Measurements from ENCODE around the gene FARS2.

FARS2 gene

DNA sequence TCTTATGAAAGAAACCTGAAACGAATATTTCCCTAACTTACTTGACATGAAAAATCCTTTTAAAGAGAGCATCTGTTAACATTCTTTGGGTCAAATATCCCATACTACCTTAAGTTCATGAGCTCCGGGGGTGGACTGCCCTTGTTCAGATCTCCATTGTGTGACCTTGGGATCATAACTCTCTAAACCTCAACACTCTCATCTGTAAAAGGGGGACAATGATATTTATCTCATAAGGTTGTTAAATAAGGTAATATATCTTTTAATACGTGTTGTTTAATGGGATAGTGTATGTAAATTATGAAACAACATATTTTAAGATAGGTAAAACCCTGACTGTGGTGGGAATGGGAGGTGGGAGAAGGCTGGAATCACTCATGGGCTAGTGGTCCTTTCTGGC is 326.3 kb downstream of the FARS2 start:
- H3K4me1 ChIP-seq (ENCODE audit: control insufficient read depth in 2 of 2, insufficient read depth in 2 of 2, low read length in 2 of 2): no peaks in the 10 kb centered on the region
- no peaks in the 10 kb centered on the region for H3K36me3 ChIP-seq (ENCODE audit: control insufficient read depth in 2 of 2, insufficient read depth in 2 of 2, low read length in 2 of 2)
- H3K27ac ChIP-seq (ENCODE audit: low read depth in 2 of 2, low read length in 2 of 2): no peak overlapping the region
- H3K9ac ChIP-seq (ENCODE audit: low read depth in 1 of 2, low read length in 2 of 2): no peak overlapping the region
- H3K9me3 ChIP-seq (ENCODE audit: control insufficient read depth in 2 of 2, low read length in 2 of 2): no peaks in the 10 kb centered on the region
- H3K27me3 ChIP-seq (ENCODE audit: control insufficient read depth in 2 of 2, insufficient read depth in 2 of 2, low read length in 2 of 2): no peaks in the 10 kb centered on the region
- no peak overlapping the region for H3K4me3 ChIP-seq (ENCODE audit: low read length in 2 of 2)

DNA sequence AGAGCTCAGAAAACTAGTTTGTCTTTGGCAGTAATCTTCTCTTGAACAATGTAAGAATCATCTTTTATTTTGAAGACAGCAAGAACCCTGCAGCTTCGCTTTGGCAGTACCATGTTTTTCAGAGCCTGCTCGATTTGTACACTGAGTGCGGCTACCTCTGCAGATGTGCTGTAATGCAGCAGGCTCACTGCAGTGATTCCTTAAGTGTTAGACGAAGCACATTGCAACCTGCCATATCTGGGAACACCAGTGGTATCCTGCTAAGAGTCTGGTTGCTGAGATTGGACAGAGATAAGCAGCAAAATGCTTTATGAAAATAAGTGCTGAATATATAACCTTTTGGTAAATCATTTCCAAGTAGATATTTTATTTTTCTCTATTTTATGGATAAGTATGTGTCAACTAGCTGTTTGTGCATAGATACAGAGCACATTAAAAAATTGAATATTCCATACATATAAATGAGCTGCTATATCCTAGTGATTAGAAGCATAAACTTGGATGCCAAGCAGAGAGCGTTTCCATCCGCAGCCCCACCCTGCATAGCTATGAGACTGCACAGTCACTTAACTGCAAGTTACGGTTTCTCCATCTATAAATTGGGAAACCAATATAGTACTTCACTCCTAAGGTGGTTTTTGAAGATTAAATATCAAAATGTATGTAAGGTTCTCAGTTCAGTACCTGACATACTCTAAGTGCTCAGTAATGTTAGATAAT is 328.3 kb downstream of the FARS2 start:
- Histone ChIP-seq H3K9me3 (ENCODE audit: control insufficient read depth in 2 of 2, low read length in 2 of 2) (no peaks in the 10 kb centered on the region), H3K36me3 (ENCODE audit: control insufficient read depth in 2 of 2, insufficient read depth in 2 of 2, low read length in 2 of 2) (no peaks in the 10 kb centered on the region), H3K27me3 (ENCODE audit: control insufficient read depth in 2 of 2, insufficient read depth in 2 of 2, low read length in 2 of 2) (no peaks in the 10 kb centered on the region), H3K27ac (ENCODE audit: low read depth in 2 of 2, low read length in 2 of 2) (no peak overlapping the region), H3K4me1 (ENCODE audit: control insufficient read depth in 2 of 2, insufficient read depth in 2 of 2, low read length in 2 of 2) (no peaks in the 10 kb centered on the region), H3K4me3 (ENCODE audit: low read length in 2 of 2) (no peak overlapping the region), H3K9ac (ENCODE audit: low read depth in 1 of 2, low read length in 2 of 2) (no peak overlapping the region)

DNA sequence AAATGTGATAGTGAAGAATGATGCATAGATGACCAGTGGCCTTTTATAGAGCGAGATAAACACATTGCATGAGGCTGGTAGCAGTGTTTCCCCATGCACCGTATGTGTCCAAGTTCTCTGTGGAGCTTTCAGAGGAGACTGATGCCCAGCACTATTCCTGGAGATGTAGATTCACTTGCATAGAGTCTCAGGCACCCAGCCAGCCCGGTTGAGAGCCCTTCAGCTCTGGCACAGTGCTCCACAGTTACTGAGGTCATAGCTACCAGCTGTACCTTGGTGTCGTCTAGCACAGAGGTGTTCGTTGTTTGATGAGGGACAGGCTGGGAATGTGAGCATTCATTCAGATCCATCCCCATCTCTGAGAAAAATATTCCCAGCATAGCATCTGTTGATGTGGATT is 328.9 kb downstream of the FARS2 start:
- H3K4me3 ChIP-seq (ENCODE audit: low read length in 2 of 2): no peak overlapping the region
- no peaks in the 10 kb centered on the region for H3K27me3 ChIP-seq (ENCODE audit: control insufficient read depth in 2 of 2, insufficient read depth in 2 of 2, low read length in 2 of 2)
- no peak overlapping the region for H3K9ac ChIP-seq (ENCODE audit: low read depth in 1 of 2, low read length in 2 of 2)
- no peaks in the 10 kb centered on the region for H3K36me3 ChIP-seq (ENCODE audit: control insufficient read depth in 2 of 2, insufficient read depth in 2 of 2, low read length in 2 of 2)
- no peak overlapping the region for H3K27ac ChIP-seq (ENCODE audit: low read depth in 2 of 2, low read length in 2 of 2)
- H3K4me1 ChIP-seq (ENCODE audit: control insufficient read depth in 2 of 2, insufficient read depth in 2 of 2, low read length in 2 of 2): no peaks in the 10 kb centered on the region
- no peaks in the 10 kb centered on the region for H3K9me3 ChIP-seq (ENCODE audit: control insufficient read depth in 2 of 2, low read length in 2 of 2)

DNA sequence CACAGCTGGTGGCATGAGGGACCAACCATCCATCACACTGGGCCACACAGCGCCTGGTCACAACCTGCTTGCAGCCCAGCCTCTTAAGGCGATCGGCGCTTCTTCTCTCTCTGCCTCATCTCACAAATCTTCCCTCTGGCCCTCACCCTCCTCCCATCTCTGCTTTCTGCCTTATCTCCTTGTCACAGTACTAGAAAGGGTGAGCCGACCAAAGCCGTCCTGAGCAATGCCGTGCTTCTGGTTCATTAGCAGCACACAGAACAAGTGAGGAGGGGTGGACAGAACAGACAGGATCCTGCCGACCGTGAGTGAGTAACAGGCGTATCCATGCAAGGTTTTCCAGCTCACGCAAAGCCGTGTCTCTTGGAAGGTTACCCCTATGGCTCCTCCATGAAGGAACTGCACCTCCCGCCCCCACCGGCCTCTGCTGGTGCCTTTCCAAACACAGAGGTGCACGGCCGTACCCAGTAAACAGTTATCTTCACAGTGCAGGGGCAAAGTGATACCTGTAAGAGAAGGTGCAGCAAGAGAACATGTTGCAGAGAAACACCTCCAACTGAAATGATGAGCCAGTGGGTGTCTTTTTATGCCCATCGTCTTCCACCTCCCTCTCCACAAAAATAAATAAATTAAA is 331.7 kb downstream of the FARS2 start:
- Histone ChIP-seq H3K27ac (ENCODE audit: low read depth in 2 of 2, low read length in 2 of 2) (no peak overlapping the region), H3K9me3 (ENCODE audit: control insufficient read depth in 2 of 2, low read length in 2 of 2) (no peaks in the 10 kb centered on the region), H3K27me3 (ENCODE audit: control insufficient read depth in 2 of 2, insufficient read depth in 2 of 2, low read length in 2 of 2) (no peaks in the 10 kb centered on the region), H3K4me3 (ENCODE audit: low read length in 2 of 2) (no peak overlapping the region), H3K36me3 (ENCODE audit: control insufficient read depth in 2 of 2, insufficient read depth in 2 of 2, low read length in 2 of 2) (no peaks in the 10 kb centered on the region), H3K4me1 (ENCODE audit: control insufficient read depth in 2 of 2, insufficient read depth in 2 of 2, low read length in 2 of 2) (no peaks in the 10 kb centered on the region), H3K9ac (ENCODE audit: low read depth in 1 of 2, low read length in 2 of 2) (no peak overlapping the region)

DNA sequence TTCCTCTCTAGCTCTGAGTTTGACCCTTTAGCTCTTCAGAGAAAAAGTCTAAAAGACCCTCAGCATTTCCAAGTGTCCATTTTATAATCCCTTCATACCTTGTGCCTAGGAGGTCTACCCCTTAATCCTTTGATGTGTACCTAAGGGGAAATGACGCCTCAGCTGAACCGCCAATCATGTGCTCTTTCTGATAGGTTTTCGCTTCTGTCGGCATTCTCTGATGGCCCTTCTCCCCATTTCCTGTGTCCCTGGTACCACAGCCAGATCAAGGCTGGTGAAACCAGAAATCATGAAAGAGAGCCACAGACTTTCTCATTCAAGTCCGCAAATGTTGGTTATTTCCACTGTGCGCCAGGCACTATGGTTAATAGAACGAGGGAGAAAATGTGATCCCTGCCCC is 333.9 kb downstream of the FARS2 start:
- no peaks in the 10 kb centered on the region for H3K27me3 ChIP-seq (ENCODE audit: control insufficient read depth in 2 of 2, insufficient read depth in 2 of 2, low read length in 2 of 2)
- H3K4me1 ChIP-seq (ENCODE audit: control insufficient read depth in 2 of 2, insufficient read depth in 2 of 2, low read length in 2 of 2): no peaks in the 10 kb centered on the region
- H3K9me3 ChIP-seq (ENCODE audit: control insufficient read depth in 2 of 2, low read length in 2 of 2): no peaks in the 10 kb centered on the region
- no peak overlapping the region for H3K9ac ChIP-seq (ENCODE audit: low read depth in 1 of 2, low read length in 2 of 2)
- H3K36me3 ChIP-seq (ENCODE audit: control insufficient read depth in 2 of 2, insufficient read depth in 2 of 2, low read length in 2 of 2): no peaks in the 10 kb centered on the region
- H3K27ac ChIP-seq (ENCODE audit: low read depth in 2 of 2, low read length in 2 of 2): no peak overlapping the region
- no peak overlapping the region for H3K4me3 ChIP-seq (ENCODE audit: low read length in 2 of 2)

DNA sequence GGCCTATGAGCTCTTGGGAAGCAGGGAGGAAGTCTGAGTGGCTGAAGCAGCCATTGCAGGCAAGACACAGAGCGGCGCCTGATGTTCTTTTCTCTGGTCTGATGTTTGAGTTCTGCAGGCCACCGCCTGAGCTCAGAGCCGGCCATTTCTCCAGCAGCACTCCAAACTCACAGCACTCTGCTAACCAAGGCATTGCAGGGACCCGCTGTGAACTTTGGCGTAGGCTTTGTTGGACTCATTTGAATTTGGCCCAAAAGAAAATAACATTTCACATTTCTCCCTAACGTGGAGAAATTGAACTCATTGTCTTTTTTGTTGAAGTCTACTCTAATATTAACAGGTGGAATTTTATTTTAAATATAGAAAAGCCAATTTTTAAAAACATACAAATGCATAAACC is 336.1 kb downstream of the FARS2 start:
- Histone ChIP-seq H3K9me3 (ENCODE audit: control insufficient read depth in 2 of 2, low read length in 2 of 2) (no peaks in the 10 kb centered on the region), H3K27me3 (ENCODE audit: control insufficient read depth in 2 of 2, insufficient read depth in 2 of 2, low read length in 2 of 2) (no peaks in the 10 kb centered on the region), H3K27ac (ENCODE audit: low read depth in 2 of 2, low read length in 2 of 2) (no peak overlapping the region), H3K4me3 (ENCODE audit: low read length in 2 of 2) (no peak overlapping the region), H3K4me1 (ENCODE audit: control insufficient read depth in 2 of 2, insufficient read depth in 2 of 2, low read length in 2 of 2) (no peaks in the 10 kb centered on the region), H3K36me3 (ENCODE audit: control insufficient read depth in 2 of 2, insufficient read depth in 2 of 2, low read length in 2 of 2) (no peaks in the 10 kb centered on the region), H3K9ac (ENCODE audit: low read depth in 1 of 2, low read length in 2 of 2) (no peak overlapping the region)

DNA sequence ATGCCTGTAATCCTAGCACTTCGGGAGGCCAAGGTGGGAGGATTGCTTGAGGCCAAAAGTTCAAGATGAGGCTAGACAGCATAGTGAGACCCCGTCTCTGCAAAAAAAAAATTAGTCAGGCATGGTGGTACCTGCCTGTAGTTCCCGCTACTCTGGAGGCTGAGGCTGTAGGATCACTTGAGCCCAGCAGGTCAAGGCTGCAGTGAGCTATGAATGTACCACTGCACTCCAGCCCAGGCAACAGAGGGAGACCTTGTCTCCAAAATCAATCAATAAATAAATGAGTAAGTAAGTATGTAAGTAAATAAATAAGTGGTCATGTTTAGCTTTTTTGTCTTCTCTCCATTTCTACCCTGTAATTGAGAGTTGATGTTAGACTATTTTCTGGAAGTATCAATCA is 336.8 kb downstream of the FARS2 start:
- Histone ChIP-seq H3K4me3 (ENCODE audit: low read length in 2 of 2) (no peak overlapping the region), H3K9ac (ENCODE audit: low read depth in 1 of 2, low read length in 2 of 2) (no peak overlapping the region), H3K4me1 (ENCODE audit: control insufficient read depth in 2 of 2, insufficient read depth in 2 of 2, low read length in 2 of 2) (no peaks in the 10 kb centered on the region), H3K9me3 (ENCODE audit: control insufficient read depth in 2 of 2, low read length in 2 of 2) (no peaks in the 10 kb centered on the region), H3K36me3 (ENCODE audit: control insufficient read depth in 2 of 2, insufficient read depth in 2 of 2, low read length in 2 of 2) (no peaks in the 10 kb centered on the region), H3K27me3 (ENCODE audit: control insufficient read depth in 2 of 2, insufficient read depth in 2 of 2, low read length in 2 of 2) (no peaks in the 10 kb centered on the region), H3K27ac (ENCODE audit: low read depth in 2 of 2, low read length in 2 of 2) (no peak overlapping the region)

DNA sequence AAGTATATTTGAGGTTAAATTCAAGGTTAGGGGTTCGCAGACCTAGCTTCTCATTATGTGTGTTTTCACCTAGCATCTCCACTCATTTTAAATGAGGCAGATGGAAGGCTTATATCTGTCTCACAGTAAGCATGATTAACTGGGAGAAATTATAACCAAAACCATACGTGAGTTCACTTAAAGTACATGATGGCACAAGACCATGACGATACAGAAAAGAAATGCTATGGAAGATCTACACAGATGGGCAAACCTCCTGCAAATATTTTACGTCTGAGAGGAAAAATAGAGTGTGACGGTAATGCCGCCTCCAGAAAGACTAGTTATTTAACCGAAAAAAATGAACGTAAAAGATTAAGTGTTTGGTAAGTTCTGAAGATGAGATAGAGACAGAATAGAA is 337.8 kb downstream of the FARS2 start:
- H3K27me3 ChIP-seq (ENCODE audit: control insufficient read depth in 2 of 2, insufficient read depth in 2 of 2, low read length in 2 of 2): no peaks in the 10 kb centered on the region
- H3K4me1 ChIP-seq (ENCODE audit: control insufficient read depth in 2 of 2, insufficient read depth in 2 of 2, low read length in 2 of 2): no peaks in the 10 kb centered on the region
- H3K36me3 ChIP-seq (ENCODE audit: control insufficient read depth in 2 of 2, insufficient read depth in 2 of 2, low read length in 2 of 2): no peaks in the 10 kb centered on the region
- H3K4me3 ChIP-seq (ENCODE audit: low read length in 2 of 2): no peak overlapping the region
- H3K27ac ChIP-seq (ENCODE audit: low read depth in 2 of 2, low read length in 2 of 2): no peak overlapping the region
- H3K9me3 ChIP-seq (ENCODE audit: control insufficient read depth in 2 of 2, low read length in 2 of 2): no peaks in the 10 kb centered on the region
- H3K9ac ChIP-seq (ENCODE audit: low read depth in 1 of 2, low read length in 2 of 2): no peak overlapping the region

DNA sequence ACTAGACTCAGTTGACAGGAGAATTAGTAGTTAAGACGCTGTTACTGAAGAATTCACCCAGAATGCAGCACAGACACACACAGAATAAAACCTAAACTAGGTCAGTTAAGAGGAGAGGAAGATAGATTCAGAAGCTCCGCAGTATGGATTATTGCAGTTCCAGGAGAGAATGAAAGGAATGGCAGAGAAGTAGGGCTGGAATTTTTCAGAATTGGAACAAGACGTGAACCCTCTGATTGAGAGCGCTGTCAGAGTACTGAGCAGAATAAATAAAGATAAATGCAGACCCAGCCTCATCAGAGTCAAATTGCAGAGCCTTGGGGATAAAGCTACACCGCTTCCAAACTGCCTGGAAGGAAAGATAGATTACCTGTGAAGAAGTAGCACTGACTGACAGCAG is 344.6 kb downstream of the FARS2 start:
- Histone ChIP-seq H3K27me3 (ENCODE audit: control insufficient read depth in 2 of 2, insufficient read depth in 2 of 2, low read length in 2 of 2) (no peaks in the 10 kb centered on the region), H3K9ac (ENCODE audit: low read depth in 1 of 2, low read length in 2 of 2) (no peak overlapping the region), H3K4me3 (ENCODE audit: low read length in 2 of 2) (no peak overlapping the region), H3K36me3 (ENCODE audit: control insufficient read depth in 2 of 2, insufficient read depth in 2 of 2, low read length in 2 of 2) (no peaks in the 10 kb centered on the region), H3K4me1 (ENCODE audit: control insufficient read depth in 2 of 2, insufficient read depth in 2 of 2, low read length in 2 of 2) (no peaks in the 10 kb centered on the region), H3K27ac (ENCODE audit: low read depth in 2 of 2, low read length in 2 of 2) (no peak overlapping the region), H3K9me3 (ENCODE audit: control insufficient read depth in 2 of 2, low read length in 2 of 2) (no peaks in the 10 kb centered on the region)

DNA sequence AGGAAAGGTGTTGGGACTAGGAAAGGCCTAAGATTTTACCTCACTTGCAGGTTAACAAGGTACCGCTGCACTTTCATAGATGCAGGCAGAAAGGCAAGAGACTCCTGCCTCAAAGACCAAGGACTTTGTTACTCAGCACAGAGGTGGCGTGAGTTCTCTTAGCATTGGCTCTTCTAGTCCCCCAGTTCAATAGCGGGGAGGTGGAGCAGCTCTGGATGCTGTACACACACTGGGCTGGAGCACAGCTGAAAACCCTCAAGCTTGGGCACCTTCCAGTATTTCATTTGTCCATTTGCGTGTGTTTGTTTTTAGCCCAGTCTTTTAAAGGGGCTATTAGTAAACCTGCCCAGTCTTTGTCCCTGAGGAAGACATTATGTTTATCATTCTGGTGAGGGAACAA is 345.2 kb downstream of the FARS2 start:
- Histone ChIP-seq H3K27ac (ENCODE audit: low read depth in 2 of 2, low read length in 2 of 2) (no peak overlapping the region), H3K36me3 (ENCODE audit: control insufficient read depth in 2 of 2, insufficient read depth in 2 of 2, low read length in 2 of 2) (no peaks in the 10 kb centered on the region), H3K4me1 (ENCODE audit: control insufficient read depth in 2 of 2, insufficient read depth in 2 of 2, low read length in 2 of 2) (no peaks in the 10 kb centered on the region), H3K4me3 (ENCODE audit: low read length in 2 of 2) (no peak overlapping the region), H3K27me3 (ENCODE audit: control insufficient read depth in 2 of 2, insufficient read depth in 2 of 2, low read length in 2 of 2) (no peaks in the 10 kb centered on the region), H3K9ac (ENCODE audit: low read depth in 1 of 2, low read length in 2 of 2) (no peak overlapping the region), H3K9me3 (ENCODE audit: control insufficient read depth in 2 of 2, low read length in 2 of 2) (no peaks in the 10 kb centered on the region)

All from mucosa of rectum (tissue), 2 donors.